CD4-positive, alpha-beta T cell treated with Interleukin-17A for 1 hour (primary cell): Measurements from ENCODE around the gene TEKT5.
"Not testable (repeated sequence)": the region's sequence is repeated elsewhere in the genome, so short reads cannot be mapped to it uniquely, and the experiment has no call there.

Experiments used
- DNase-seq: peaks from one replicate; pipeline ENCODE4 v3.0.0-alpha.2; 2020

Gene TEKT5

GRCh38 chr16:10684511-10685151, 10.1 kb downstream of the TEKT5 start:
- no peak for DNase-seq

DNA sequence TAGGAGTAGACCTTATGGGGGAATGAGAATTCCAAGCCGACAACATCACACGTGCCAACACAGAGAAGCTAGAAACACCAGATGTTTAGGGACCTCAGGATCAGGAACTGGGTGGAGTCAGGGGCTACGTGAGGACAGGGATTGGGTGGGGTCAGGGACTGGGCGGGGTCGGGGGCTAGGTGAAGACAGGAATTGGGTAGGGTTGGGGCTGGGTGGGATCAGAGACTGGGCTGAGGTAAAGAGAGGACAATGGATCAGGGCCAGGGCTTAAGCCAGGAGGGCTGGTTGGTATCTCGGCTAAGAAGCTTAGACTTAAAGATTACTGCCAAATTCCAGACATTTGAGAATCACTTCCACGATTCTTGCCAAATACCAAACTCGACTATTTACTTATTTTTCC, 11.6 kb downstream of the TEKT5 start:
- no peak for DNase-seq

DNA sequence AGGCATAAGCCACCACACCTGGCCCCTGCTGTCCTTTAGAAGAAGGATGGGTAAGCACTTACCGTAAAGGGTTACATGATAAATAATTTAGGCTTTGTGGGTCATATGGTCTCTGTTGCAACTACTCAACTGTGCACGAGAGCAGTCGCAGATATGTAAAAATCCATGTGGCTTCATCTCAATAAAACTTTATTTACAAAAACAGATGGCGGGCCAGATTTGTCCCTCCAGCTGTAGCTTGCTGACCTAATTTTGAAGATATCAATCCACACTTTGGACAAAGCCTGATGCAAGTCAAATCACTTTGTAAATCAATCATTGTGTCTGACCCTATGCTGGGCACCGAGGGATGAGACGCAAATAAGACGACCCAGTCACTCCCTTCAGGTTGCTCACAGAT, 12.1 kb downstream of the TEKT5 start:
- DNase-seq: no peak

DNA sequence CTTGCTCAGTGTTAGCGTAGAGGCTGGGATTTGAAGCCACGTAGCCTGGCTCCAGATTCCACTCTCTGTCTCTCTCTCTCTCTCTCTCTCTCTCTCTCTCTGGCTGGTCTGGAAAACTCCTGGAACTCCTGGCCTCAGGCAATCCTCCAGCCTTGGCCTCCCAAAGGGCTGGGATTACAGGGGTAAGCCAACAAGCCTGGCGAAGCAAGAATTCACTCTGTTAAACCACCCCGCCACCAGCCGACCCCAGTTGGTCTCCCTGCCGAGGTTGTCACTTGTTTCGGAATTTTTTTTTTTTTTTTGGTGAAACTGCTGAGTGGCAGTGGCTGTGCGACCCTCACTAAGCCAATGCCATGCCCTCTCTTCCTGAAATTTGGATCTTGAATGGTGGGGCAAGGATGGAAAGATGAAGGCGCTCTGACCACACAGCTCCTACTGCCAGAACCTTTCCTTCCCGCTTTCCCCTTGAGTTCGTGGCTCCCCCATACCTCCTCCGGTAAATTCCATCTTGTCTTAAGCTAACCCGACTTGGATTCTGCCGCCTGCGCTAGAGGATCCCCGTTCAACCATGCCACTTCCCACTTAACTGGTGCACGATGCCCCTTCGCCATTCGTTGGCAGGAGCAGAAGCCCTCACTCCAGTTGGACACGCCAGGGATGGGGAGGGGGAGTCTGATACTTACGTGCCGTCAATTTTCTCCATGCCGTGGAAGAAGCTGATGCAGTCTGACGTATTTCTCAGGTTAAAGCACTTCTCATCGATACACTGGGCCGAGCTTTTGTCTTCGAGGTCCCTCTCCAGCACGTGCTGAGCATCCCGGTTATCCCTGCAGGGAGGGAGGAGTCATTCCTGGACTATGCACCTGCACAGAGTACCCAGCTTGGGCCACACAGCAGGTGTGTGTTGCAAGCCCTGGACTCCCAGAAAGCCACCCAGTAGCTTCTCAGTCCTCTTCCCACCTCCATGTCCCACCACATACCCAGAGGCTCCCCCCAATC, 13.1 kb downstream of the TEKT5 start:
- no peak for DNase-seq

DNA sequence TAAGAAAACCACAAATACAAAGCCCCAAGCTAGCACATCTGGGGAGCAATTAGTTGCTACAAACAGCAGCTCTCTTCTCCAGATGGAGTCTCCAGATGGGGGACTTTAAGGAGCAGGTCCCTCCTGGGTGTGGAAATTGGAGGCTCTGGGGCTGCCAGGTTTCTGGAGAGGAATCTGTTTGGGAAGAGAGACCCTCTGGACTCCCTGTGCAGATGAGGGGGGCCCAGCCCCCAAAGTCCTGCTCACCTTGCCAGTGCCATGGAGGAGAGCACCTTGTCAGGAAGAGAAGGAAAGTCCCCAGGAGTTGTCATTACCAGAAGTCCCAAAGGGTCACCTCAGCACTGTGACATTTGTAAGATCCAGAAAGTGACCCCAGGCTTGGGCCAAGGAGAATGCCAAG, 14.8 kb downstream of the TEKT5 start:
- DNase-seq: no peak

DNA sequence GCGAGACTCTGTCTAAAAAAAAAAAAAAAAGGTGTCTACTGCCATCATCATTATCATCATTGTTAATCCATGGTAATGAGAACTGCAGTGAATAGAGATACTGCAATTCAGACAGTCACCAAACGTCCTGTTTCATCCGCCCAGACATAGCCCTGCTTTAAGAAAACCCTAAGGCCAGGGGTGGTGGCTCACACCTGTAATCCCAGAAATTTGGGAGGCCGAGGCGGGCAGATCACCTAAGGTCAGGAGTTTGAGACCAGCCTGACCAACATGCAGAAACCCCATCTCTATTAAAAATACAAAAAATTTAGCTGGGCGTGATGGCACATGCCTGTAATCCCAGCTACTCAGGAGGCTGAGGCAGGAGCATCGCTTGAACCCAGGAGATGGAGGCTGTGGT, 15.3 kb downstream of the TEKT5 start:
- DNase-seq: not testable (repeated sequence)

DNA sequence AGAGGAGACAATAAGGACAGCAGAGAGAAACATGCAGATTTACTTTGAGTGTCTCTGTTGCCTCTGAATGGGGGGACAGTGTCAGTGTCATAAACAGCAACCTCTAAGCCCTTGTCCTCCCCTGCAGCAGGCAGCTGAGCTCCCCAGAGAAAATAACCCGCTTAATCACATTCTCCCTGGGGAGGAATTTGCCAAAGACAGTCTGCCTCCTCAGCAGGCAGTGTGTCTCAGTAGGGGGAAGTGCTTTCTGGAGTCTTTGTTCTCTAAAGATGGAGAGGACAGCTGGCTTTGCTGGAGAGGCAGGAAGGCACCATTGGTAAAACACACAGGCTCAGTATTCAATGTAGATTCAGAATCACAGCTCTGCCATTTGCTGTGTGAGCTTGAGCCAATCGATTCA, 16.1 kb downstream of the TEKT5 start:
- DNase-seq: no peak

DNA sequence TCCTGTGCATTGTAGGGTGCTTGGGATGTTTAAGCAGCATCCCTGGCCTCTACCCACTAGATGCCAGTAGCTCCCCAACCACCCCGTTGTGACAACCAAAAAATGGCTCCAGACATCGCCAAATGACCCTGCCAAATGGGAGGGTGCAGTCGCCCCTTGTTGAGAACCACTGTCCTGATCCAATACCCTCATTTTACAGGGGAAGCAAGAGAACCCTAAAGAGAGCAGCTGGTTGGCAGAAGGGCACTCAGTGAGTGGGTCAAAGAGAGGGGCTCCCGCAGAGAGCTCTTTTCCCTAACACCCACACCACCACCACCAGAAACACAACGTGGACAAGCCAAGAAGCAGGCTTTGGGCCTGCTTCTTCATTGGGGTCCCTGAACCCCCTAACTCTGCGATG, 18.4 kb downstream of the TEKT5 start:
- DNase-seq: no peak

DNA sequence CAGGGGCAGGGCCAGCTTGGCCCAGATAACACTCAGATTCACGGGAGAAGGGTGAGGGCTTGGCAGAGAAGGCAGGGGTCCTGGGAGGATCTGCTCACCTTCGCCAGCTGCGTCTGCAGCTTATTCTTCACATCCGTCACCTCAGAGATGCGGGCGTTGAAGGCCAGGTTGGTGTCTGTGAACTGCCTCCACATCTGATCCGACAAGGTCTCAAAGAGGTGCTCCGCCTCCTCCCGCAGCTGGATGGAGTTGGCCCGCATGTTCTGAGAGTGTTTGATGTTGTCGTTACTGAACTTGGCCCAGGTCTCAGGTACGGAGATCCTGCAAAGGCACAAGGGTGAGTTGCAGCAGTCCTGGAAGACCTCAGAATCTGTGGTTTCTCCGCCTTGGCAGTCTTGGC, 18.9 kb downstream of the TEKT5 start:
- DNase-seq: no peak

GRCh38 chr16:10675216-10675615, 19.5 kb downstream of the TEKT5 start:
- DNase-seq: no peak

DNA sequence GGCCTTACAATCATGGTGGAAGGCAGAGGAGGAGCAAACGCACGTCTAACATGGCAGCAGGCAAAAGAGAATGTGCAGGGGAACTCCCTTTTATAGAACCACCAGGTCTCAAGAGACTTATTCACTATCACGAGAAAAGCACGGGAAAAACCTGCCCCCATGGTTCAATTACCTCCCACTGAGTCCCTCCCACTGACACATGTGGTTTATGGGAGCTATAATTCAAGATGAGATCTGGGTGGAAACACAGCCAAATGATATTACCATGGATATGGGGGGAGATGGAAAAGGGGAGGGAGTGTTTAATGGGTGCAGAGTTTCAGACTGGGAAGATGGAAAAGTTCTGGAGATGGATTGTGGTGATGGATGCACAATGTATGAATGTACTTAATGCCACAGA, 23.0 kb downstream of the TEKT5 start:
- DNase-seq: no peak

GRCh38 chr16:10669791-10670190, 24.9 kb downstream of the TEKT5 start:
- no peak for DNase-seq

- no peak for DNase-seq
These were observed 26.2 kb downstream of the TEKT5 start for GRCh38 chr16:10668322-10669045.

DNA sequence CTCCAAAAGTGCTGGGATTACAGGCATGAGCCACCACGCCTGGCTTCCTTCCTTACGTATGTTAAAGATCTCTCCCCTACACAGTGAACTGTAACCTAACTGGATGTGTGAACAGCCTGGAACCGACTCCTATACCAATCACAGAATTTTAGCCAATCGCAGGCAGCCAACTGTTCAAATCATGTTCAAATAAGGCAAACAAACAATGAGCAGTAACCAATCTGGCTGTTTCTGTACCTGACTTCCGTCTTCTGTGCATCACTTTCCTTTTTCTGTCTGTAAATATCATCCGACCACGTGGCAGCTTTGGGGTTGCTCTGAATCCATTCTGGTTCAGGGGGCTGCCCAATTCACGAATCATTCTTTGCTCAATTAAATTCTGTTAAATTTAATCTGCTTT, 27.5 kb downstream of the TEKT5 start:
- no peak for DNase-seq

GRCh38 chr16:10666291-10666690, 28.4 kb downstream of the TEKT5 start:
- DNase-seq: no peak

DNA sequence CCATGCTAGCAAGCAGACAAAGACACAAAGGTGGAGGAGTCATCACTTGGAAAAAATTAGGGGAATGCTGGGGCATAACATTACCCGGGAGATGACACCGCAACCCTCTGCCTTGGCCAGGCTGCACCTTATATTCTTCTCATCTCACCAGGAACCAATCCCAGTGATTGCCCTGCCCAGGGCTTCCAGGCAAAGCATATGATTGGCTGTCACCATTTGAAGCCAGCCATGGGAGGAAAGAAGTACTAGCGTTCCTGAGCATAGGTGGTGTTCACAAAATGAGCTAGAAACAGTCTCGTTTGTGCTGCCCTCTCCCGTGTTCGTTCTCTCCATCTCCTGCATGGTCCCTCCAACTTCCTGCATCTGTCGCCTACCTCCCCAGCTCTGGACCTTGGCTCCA, 29.6 kb downstream of the TEKT5 start:
- no peak for DNase-seq

DNA sequence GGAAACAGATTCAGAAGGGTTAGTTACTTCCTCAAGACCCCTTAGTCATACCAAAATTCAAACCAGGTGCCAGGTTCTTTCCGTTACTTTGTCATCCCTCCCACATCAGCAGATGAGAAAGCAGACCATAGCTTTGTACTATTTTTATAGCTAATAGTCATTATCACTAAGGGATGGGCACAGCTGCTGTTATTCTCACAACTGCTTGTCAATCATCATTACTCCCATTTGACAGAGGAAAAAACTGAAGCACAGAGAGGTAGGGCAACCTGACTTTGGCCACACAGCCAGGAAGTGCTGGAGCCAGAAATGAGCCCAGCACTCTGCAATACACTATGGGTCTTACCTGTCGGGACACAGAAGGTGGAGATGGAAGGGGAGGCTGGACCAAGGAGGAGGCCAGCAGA, 30.0 kb downstream of the TEKT5 start:
- DNase-seq: no peak

DNA sequence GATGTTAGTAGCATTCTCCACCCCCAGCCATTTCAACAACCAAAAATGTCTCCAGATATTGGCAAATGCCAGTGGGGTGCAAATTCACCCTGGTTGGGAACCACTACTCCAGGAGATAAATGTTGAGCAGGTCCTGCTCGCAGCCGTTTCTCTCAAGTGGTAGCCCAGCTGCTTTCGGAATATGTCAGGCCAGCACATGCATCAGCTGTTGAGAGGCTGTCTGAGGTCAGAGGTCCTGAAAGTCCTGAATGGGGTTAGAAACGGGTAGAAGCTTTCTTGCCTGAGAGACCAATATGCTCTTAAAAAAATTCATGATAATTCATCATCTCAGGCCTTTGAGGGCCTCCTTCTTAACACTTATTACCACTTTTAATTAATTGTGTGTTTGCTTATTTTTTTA, 31.0 kb downstream of the TEKT5 start:
- no peak for DNase-seq

GRCh38 chr16:10663146-10663545, 31.6 kb downstream of the TEKT5 start:
- no peak for DNase-seq

- no peak for DNase-seq
These were observed 32.5 kb downstream of the TEKT5 start for GRCh38 chr16:10662212-10662611.

DNA sequence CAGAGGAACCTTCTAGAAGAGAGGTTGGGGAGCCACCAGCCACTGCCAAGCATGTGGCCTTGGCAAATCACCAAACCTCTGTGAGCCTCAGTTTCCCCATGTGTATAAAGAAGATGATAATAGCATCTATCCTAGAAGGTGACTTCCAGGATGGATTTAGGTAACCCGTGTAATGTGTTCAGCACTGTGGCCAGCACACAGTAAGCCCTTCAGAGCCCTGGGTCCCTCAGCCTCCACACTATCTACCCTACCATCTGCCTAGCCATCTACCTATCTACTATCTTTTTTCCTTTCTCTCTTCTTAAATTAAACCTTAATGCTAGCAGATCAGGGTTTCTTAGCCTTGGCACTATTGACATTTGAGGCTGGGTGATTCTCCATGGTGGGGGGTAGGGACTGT, 33.0 kb downstream of the TEKT5 start:
- DNase-seq: no peak

DNA sequence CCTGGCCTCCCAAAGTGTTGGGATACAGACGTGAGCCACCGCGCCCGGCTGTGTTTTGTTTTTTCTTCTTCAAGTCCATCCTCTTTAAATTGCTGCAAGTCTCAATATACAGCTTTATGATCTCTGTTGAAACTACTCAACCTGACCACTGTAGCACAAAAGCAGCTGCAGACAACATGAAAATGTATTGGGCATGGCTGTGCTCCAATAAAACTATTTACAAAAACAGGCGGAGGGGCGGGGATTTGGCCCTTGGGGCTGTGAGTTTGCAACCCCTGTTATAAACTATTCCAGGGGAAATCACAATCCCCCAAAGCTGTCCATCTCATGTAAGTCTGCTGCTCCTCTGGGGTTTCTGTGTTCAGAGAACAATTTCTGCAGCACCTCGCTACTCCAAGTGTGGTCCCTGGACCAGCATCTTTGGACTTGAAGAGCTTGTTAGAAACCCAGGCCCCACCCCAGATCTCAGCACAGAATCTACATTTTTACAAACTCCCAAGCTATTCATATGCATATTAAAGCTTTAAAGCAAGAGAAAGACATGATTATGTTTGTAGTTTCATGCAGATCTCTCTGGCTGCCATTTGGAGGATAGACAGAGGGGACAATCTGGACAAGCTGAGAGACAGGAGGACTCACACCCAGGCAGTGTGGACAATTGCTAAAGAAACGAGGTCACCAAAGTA, 33.6 kb downstream of the TEKT5 start:
- no peak for DNase-seq

DNA sequence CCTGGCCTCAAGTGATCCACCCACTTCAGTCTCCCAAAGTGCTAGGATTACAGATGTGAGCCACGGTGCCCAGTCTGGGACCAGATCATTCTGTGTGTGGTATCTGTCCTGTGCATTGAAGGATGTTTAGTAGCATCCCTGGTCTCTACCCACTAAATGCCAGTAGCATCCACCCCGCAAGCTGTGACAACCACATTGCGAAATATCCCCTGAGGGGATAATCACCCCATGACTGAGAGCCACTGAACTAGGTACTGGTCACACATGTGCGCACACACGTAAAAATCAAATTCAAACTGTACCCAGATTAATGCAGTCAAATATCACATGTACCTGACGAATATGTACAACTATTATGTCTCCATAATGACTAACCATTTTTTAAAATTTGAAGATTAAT, 35.8 kb downstream of the TEKT5 start:
- no peak for DNase-seq
